WI38 (cell line): ENCODE measurements around the gene NSL1.

ENCODE experiments used
- H3K4me3 ChIP-seq: 2 replicates; pipeline ENCODE4 v1.5.1; 2011; ENCODE audit warnings: low read depth, mild to moderate bottlenecking, control low read depth, low read length
- TF ChIP-seq, protein P1 (sequence below): IDR thresholded peaks from 2 replicates; pipeline ENCODE4 v1.5.1; 2012; ENCODE audit warnings: low read depth, mild to moderate bottlenecking, control low read depth, low read length

Gene NSL1

DNA sequence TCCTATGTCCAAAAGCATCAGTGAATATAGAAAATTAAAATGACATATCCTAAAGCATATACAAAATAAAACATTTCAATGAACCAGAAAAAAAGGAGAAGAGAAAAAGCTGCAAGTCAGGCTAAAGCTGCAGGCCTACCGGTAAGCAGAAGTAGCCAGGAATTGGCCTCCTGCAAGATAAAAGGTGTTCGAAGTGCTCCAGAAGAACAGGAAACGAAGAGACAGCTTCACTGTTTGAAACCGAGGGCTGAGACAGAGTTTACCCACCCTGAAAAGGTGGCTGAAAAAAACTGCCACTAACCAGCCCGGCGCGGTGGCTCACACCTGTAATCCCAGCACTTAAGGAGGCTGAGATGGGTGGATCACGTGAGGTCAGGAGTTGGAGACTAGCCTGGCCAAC is 37.4 kb downstream of the NSL1 start:
- no peak overlapping the region for H3K4me3 ChIP-seq
- TF ChIP-seq, protein P1, sequence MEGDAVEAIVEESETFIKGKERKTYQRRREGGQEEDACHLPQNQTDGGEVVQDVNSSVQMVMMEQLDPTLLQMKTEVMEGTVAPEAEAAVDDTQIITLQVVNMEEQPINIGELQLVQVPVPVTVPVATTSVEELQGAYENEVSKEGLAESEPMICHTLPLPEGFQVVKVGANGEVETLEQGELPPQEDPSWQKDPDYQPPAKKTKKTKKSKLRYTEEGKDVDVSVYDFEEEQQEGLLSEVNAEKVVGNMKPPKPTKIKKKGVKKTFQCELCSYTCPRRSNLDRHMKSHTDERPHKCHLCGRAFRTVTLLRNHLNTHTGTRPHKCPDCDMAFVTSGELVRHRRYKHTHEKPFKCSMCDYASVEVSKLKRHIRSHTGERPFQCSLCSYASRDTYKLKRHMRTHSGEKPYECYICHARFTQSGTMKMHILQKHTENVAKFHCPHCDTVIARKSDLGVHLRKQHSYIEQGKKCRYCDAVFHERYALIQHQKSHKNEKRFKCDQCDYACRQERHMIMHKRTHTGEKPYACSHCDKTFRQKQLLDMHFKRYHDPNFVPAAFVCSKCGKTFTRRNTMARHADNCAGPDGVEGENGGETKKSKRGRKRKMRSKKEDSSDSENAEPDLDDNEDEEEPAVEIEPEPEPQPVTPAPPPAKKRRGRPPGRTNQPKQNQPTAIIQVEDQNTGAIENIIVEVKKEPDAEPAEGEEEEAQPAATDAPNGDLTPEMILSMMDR = no peak

DNA sequence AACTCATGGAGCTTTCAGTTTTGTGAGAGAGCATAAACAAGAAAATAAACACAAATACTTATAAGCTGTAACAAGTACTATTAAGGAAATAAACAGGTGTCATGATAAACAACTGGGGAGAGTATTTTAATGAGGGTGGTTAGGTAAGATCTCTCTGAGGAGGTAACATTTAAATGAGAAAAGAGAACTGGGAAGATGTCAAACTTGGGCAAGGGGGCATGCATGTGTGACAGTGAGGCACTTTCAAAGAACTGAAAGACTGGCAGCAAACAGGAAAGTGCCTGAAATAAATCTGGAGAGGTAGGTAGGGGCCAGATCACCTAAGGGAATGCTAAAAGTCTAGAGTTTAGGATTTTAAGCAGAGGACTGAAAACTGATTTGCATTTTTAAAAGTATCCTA is 37.8 kb downstream of the NSL1 start:
- H3K4me3 ChIP-seq = no peak overlapping the region
- TF ChIP-seq, protein P1 = no peak

DNA sequence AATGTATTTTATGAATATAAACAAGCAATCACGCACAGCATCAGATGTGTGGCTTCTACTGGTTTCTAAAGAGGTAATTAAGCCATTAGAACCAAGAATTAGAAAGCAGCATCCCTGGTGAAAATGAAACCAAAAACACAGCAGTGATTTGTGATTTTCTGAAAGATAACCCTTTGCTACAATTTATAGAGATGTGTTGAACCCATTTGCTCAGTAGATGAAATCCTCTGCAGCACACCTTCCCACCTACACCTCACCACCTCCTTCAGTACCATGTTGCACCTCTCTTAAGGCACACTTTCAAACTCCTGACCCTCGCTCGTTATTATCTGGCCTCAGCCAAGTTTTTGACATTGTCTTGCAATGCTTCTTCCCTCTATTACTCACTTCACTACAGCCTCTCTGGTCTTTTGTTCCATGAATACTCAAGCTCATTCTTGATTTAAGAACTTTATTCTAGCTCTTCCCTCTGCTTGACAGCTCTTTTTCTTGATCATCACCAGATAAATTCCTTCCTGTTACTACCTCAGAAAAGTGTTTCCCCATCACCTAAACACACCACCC is 38.6 kb downstream of the NSL1 start:
- H3K4me3 ChIP-seq = peak overlapping the region; percentile 16; the same call in 1 of the 2 replicates
- TF ChIP-seq, protein P1 = no peak

DNA sequence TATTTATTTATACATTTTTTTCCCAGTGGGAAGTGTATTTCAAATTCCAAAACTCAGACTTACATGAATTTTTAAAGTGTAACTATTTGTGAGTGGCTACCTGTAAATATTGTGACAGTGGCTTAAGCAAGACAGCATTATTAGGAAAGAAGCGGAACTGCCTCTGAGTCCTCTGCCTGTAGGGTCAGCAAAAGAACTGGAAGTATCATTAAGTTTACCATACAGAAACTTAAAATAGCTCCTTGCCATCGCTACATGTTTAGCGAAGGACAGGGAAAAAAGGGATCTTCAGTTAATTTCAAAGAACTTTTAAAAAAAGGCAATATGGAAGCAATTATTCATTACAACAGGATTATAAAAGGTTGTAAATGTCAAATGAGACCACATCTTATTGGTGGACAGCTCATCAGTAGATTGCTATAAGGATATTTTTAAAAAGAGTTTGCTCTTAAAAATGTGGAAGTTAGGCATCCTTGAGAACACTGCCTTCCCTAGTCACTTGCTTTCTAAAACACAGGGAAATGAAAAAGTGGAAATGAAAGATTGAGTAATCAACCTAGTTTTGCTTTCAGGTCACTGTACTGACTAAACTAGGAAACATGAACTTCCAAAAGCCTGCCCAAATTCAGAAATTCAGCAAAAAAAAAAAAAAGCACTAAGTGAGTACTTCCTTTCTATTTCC is 39.2 kb downstream of the NSL1 start:
- TF ChIP-seq, protein P1 = no peak
- peak overlapping the region; percentile 16; the same call in 1 of the 2 replicates for H3K4me3 ChIP-seq

DNA sequence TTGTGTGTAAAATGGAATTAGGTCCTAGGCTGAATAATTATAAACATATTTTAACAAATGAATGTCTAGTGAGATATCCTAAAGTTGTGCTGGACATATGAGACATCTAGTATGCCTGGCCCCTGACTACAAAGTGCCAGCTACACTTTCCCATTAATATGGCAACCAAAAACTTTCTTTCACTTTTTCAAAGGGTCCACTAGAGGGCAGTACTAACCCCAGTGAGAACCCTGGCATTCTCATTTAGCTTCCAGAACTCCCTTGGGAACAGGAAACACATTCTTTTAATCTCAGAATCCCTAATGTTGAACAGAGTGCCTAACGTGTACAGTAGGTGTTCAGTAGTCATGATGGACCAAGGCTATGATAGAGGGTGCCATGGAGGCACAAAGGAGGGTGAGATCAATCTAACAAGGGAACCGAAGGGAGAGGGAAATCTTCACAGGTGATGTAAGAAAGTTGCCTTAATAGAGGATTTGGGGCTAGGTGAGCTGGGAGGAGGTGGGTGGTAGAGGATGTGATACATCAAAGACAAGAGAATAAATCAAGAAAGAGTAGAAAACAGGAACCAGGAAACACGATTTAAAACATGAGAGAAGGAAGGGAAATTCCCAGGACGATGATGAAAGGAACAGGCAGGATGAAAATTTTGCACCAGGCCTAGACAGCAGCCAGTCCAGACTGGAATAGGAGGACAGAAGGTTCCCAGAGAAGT is 41.6 kb downstream of the NSL1 start:
- no peak overlapping the region for H3K4me3 ChIP-seq
- TF ChIP-seq, protein P1 = peak; percentile 41; the same call in 1 of the 2 replicates

DNA sequence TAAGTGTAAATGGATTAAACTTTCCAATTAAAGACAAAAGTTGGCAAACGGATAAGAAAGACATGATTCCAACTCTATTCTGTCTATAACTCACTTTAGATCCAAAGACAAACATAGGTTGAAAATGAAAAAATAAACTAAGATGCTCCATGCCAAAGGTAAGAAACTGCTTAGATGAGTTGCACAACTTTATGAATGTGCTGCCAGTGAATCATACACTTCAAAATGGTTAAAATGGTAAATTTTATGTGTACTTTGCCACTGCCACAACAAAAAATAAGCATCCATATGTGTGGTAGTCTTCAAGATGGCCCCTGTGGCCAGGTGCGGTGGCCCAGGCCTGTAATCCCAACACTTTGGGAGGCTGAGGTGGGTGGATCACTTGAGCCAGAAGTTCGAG is 45.0 kb downstream of the NSL1 start:
- no peak overlapping the region for H3K4me3 ChIP-seq
- TF ChIP-seq, protein P1 = no peak

DNA sequence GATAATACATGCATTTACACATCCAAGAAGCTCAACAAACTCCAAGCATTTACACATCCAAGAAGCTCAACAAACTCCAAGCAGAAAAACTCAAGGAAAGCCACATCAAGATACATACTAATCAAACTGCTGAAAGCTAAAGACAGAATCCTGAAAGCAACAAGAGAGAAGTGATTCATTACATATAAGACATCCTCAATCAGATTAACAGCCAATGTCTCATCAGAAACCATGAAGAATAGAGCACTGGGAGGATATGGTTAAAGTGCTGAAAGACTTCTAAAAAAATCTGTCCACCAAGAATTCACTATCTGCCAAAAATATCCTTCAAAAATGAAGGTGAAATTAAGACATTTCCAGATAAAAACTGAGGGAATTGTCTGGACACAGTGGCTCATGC is 46.3 kb downstream of the NSL1 start:
- no peak overlapping the region for H3K4me3 ChIP-seq
- TF ChIP-seq, protein P1 = no peak
